Measurements from ENCODE around the gene SAXO2.
"Not testable (repeated sequence)": the region's sequence is repeated elsewhere in the genome, so short reads cannot be mapped to it uniquely, and the experiment has no call there.

DNA sequence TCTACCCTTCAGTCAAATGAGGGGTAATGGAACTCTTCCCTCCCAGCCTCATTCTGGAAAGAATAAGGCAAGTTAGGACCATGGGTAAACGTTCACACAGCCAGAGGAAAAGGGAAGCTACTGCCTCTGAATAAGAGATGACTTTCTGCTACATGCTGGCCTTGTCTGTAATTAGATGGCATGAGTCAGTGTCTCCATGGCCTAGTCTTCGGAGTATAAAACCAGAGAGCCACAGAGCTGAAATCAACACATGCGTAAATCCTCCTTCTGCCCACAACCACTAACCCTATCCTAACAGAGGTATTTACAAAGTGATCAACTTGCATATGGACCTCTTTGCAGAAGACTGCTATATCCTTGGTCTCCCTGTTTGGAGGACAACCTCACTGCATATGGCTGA, 14.4 kb upstream of the SAXO2 start:
- TF ChIP-seq ARNT, ZNF384 (IDR thresholded peaks at IDR 0.05): not testable (repeated sequence)

Data from HEK293T (cell line).